ENCODE results near the gene SMIM5.

SMIM5 gene

DNA sequence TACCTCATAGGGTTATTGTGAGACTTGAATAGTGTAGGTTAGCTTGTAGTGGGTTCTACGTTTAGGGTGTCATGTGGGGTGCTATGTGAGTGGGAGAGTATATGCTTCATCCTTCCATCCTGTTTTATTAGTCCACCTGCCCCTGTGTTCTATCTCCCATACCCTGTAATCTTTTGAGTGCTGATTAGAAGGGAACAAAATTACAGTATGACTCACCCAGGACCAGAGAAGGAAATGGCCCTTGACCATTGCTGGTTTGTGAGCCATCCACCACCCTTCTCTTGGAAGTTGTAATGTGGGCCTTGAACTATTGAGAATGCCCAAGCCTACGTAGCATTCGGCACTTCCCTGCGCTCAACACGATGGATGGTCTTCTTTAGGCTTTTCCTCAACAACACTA lies 51.0 kb downstream of the SMIM5 start:
- H3K4me1 ChIP-seq: peaks cover 5% of the 10 kb centered on the region

DNA sequence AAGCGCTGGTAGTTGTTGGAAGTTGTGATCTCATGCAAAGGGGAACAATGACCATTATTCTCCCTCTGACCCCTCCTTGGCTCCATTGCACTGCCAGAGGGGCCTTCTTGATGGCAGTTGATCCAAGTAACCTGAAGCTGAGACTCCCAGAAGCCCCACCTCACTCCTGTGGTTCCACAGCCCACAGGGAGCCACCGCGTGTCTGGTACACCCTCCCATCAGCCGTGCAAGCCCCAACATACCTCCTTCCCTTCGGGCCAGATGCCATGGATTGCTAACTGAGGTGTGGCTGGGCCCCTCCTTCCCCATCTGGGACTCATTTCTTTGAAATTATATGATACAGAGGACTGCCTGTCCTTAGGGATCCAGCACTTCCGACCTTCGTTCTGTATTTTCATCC lies 51.7 kb downstream of the SMIM5 start:
- no peaks in the 10 kb centered on the region for H3K9me3 ChIP-seq (ENCODE audit: control insufficient read depth, low read length)
- no peaks in the 10 kb centered on the region for H3K27me3 ChIP-seq (ENCODE audit: control insufficient read depth, insufficient read depth, low read length)
- peaks cover 3% of the 10 kb centered on the region for H3K4me1 ChIP-seq
- H2AFZ ChIP-seq: no peak overlapping the region
- no peaks in the 10 kb centered on the region for H3K36me3 ChIP-seq (ENCODE audit: control insufficient read depth, insufficient read depth, low read length)
- H3K27ac ChIP-seq: no peak overlapping the region
- H3K79me2 ChIP-seq: peaks cover 80% of the 10 kb centered on the region
- no peak overlapping the region for H3K9ac ChIP-seq
- H3K4me3 ChIP-seq (ENCODE audit: low read depth, low read length): no peak overlapping the region
- TF ChIP-seq, protein P1, sequence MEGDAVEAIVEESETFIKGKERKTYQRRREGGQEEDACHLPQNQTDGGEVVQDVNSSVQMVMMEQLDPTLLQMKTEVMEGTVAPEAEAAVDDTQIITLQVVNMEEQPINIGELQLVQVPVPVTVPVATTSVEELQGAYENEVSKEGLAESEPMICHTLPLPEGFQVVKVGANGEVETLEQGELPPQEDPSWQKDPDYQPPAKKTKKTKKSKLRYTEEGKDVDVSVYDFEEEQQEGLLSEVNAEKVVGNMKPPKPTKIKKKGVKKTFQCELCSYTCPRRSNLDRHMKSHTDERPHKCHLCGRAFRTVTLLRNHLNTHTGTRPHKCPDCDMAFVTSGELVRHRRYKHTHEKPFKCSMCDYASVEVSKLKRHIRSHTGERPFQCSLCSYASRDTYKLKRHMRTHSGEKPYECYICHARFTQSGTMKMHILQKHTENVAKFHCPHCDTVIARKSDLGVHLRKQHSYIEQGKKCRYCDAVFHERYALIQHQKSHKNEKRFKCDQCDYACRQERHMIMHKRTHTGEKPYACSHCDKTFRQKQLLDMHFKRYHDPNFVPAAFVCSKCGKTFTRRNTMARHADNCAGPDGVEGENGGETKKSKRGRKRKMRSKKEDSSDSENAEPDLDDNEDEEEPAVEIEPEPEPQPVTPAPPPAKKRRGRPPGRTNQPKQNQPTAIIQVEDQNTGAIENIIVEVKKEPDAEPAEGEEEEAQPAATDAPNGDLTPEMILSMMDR (IDR thresholded peaks at IDR 0.05): no peak
- no peak overlapping the region for H3K4me2 ChIP-seq (ENCODE audit: low read length)

More for the DNA sequence above, 51.0 kb downstream of the SMIM5 start:
- H3K27me3 ChIP-seq (ENCODE audit: control insufficient read depth, insufficient read depth, low read length): no peaks in the 10 kb centered on the region
- H3K4me2 ChIP-seq (ENCODE audit: low read length): no peak overlapping the region
- no peak overlapping the region for H3K9ac ChIP-seq
- H3K27ac ChIP-seq: no peak overlapping the region
- H3K4me3 ChIP-seq (ENCODE audit: low read depth, low read length): no peak overlapping the region
- TF ChIP-seq, protein P1 (IDR thresholded peaks at IDR 0.05): no peak
- no peaks in the 10 kb centered on the region for H3K9me3 ChIP-seq (ENCODE audit: control insufficient read depth, low read length)
- peaks cover 79% of the 10 kb centered on the region for H3K79me2 ChIP-seq
- no peak overlapping the region for H2AFZ ChIP-seq
- H3K36me3 ChIP-seq (ENCODE audit: control insufficient read depth, insufficient read depth, low read length): no peaks in the 10 kb centered on the region

DNA sequence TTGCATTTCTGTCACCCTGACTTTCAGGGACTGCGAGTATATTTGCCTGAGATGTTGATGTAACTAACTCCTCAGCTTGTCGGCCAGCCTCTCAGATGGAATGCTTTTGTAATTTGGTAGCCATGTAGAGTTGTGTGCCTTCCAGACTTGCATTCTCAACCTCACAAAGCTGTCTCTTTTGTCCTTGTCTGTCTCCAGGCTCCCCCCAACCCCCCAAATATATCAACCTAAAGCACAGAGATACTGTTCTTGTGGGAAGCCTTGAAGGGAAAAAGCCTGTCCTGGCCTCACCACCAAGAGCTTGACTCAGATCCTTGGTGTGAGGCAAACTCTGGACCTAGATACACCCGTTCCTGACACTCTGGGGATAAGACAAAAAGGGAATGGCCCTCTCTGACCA lies 52.3 kb downstream of the SMIM5 start:
- no peak overlapping the region for H3K4me2 ChIP-seq (ENCODE audit: low read length)
- no peaks in the 10 kb centered on the region for H3K27me3 ChIP-seq (ENCODE audit: control insufficient read depth, insufficient read depth, low read length)
- H3K4me1 ChIP-seq: peaks cover 2% of the 10 kb centered on the region
- TF ChIP-seq, protein P1 (IDR thresholded peaks at IDR 0.05): no peak
- H2AFZ ChIP-seq: no peak overlapping the region
- no peaks in the 10 kb centered on the region for H3K9me3 ChIP-seq (ENCODE audit: control insufficient read depth, low read length)
- peak overlapping the region; percentile 48 for H3K27ac ChIP-seq
- H3K4me3 ChIP-seq (ENCODE audit: low read depth, low read length): no peak overlapping the region
- H3K79me2 ChIP-seq: peaks cover 81% of the 10 kb centered on the region
- H3K36me3 ChIP-seq (ENCODE audit: control insufficient read depth, insufficient read depth, low read length): no peaks in the 10 kb centered on the region
- no peak overlapping the region for H3K9ac ChIP-seq

DNA sequence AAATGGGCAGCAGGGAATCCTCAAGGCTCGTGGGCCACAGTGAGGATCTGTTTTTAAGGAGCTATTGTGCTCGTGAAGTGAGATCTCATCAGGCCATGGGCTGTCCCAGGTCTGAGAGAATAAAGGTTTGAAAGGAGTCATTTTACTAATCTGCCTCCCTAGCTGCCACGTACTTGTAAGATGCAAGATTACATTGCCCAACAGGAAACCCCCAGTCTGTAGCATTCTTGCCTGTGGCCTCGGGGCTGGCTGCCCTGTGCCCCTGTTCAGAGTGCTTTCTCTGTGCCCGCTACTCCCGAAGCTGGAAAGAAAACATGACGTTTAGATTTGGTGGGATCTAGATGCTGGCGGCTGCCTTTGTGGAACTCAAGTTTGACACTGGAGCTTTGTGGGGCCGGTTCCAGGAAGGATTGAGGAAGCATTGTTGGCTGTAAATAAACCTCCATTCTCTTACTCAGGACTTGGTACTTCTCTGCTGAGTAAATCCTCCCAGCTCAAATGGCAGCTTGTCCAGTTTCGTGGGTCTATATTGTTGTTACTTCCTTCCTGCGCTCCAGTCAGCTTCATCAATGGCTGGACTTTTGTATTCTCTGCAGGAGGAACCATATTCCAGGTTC lies 55.1 kb downstream of the SMIM5 start:
- Histone ChIP-seq H3K4me2 (ENCODE audit: low read length) (no peak overlapping the region), H3K4me3 (ENCODE audit: low read depth, low read length) (no peak overlapping the region), H3K9me3 (ENCODE audit: control insufficient read depth, low read length) (no peaks in the 10 kb centered on the region), H3K36me3 (ENCODE audit: control insufficient read depth, insufficient read depth, low read length) (no peaks in the 10 kb centered on the region), H3K27ac (peak overlapping the region; percentile 37), H3K4me1 (peaks cover 2% of the 10 kb centered on the region), H3K79me2 (peaks cover 86% of the 10 kb centered on the region), H3K27me3 (ENCODE audit: control insufficient read depth, insufficient read depth, low read length) (no peaks in the 10 kb centered on the region), H3K9ac (no peak overlapping the region), H2AFZ (no peak overlapping the region)
- TF ChIP-seq, protein P1 (IDR thresholded peaks at IDR 0.05): no peak

GRCh38 chr17:75689441-75689873 lies 56.2 kb downstream of the SMIM5 start:
- Histone ChIP-seq H3K27ac (no peak overlapping the region), H3K27me3 (ENCODE audit: control insufficient read depth, insufficient read depth, low read length) (no peaks in the 10 kb centered on the region), H3K36me3 (ENCODE audit: control insufficient read depth, insufficient read depth, low read length) (no peaks in the 10 kb centered on the region), H3K9ac (no peak overlapping the region), H3K4me2 (ENCODE audit: low read length) (no peak overlapping the region), H3K4me1 (peaks cover 2% of the 10 kb centered on the region), H2AFZ (no peak overlapping the region), H3K4me3 (ENCODE audit: low read depth, low read length) (no peak overlapping the region), H3K79me2 (peaks cover 86% of the 10 kb centered on the region), H3K9me3 (ENCODE audit: control insufficient read depth, low read length) (no peaks in the 10 kb centered on the region)
- TF ChIP-seq, protein P1 (IDR thresholded peaks at IDR 0.05): no peak

All from parathyroid adenoma (tissue), 2 donors.